SKM-1 (cell line): Measurements from ENCODE around the gene SLC35A3.

ENCODE experiments used
- DNase-seq: peaks from one replicate; lab custom pipeline; 2025; ENCODE audit not compliant: unreplicated experiment; lab: John Stamatoyannopoulos, UW

SLC35A3 gene

DNA sequence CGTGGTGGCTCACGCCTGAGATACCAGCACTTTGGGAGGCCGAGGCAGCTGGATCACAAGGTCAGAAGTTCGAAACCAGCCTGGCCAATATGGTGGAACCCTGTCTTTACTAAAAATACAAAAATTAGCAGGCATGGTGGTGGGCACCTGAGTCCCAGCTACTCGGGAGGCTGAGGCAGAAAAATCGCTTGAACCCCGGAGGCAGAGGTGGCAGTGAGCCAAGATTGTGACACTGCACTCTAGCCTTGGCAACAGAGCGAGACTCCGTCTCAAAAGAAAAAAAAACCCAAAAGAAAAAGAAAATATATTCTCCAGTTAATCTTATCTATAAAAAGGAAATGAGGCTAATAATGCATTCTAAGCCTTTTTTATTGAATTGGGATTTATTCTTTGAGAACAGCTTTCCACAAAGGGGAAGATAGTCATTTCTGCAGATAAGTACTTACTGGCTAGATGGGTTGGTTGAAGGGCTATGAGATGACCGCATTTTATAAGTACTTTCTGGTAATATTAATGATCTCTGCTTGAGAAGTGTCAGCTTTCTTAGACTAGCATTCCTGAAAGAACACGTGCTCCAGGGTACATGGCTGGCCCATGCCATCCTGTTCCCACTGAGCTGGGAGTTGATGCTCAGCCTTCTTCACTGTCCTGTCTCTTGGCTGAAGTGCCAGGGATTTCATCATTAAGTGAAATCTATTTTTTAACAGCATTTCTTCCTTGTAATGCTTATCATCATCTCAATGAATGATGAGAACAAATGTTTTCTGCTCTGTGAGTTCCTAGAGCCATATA lies 105.0 kb downstream of the SLC35A3 start:
- no peak for DNase-seq

DNA sequence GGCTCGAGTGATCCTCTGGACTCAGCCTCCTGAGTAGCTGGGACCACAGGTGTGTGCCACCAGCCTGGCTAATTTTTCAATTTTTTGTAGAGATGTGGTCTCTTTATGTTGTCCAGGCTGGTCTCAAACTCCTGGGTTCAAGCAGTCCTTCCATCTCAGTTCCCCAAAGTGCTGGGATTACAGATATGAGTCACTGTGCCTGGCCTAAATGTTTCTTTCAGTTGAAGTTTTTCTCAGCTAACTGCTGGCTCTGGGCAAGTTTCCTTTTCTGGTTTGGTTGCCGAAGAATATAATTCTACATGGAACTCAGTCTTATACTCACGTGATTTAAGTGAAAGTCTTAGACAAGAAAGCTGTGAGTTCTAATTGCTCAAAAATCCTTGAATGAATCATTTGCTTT lies 106.0 kb downstream of the SLC35A3 start:
- DNase-seq, result no peak

- no peak for DNase-seq
These were observed 106.5 kb downstream of the SLC35A3 start for GRCh38 chr1:100076319-100076718.

DNA sequence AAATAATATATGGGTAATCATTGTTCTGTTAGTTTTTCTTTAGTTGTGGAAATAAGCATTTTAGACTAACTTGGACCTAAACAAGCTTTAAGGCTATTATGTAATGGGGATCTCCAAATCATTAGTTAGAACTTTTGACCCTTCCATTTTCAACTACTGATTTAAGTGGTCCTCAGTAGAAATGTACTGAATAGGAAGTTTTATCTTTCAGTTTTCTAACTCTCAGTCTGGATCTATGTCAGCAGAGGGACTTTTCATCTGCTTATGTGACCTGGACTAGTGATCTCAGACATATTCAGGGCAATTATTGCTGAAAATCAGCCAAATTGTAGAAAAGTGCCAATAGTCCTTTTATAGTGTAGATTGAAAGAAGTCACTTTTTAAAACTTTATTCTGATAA lies 106.9 kb downstream of the SLC35A3 start:
- no peak for DNase-seq

- DNase-seq, result no peak
These were observed 107.7 kb downstream of the SLC35A3 start for GRCh38 chr1:100077531-100077930.

GRCh38 chr1:100080331-100080730 lies 110.5 kb downstream of the SLC35A3 start:
- no peak for DNase-seq
